NCI-H2107 treated with DMSO at 0.1 percent for 48 hours (cell line): ENCODE measurements around the gene MARCHF10.
"Not testable (repeated sequence)": the region's sequence is repeated elsewhere in the genome, so short reads cannot be mapped to it uniquely, and the experiment has no call there.

Experiments used
- DNase-seq: peaks from one replicate; lab custom pipeline; 2025; ENCODE audit not compliant: unreplicated experiment; lab: John Stamatoyannopoulos, UW

Gene MARCHF10

DNA sequence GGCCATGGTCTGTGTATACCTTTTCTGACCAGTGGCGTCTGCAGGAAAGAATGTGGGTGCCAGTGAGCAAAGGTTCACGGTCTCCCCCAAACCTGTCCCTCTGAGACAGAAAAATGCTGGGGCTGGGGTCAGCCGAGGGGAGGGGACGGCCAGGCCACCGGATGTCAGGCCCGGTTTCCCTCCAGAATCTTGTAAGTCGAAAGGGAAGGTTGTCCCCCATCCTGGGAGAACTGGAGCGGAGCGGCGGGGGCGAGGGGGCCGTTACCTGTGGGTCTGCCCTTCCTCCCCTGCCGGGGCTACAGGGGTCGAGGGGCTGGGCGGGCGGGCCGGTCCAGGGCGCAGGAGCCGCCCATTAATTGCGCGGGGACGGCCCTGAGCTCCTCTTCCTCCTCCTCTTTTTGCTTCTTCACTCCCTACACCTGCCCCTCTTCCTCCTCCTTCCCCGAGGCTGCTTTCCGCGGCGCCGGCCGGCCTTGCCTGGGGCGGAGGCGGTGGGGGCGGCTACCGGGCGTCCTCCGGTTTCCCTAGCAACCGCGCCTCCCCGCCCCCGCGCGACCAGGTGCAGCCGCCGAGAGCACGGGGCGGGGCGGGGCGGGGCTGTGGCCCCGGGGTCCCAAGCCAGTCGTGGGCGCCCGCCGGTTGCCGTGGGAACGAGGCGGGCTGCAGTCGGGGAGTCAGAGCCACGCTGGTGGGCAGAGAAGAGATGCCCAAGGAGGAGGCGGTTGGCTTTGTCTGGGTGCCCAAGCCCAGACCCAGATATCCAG is at the start of gene MARCHF10:
TSS of gene MARCHF10 (minus strand) at position 503 of the 764 bp plus-strand sequence. CDS start 6,579 bp downstream, outside the sequence.
- peak; percentile 14 for DNase-seq

DNA sequence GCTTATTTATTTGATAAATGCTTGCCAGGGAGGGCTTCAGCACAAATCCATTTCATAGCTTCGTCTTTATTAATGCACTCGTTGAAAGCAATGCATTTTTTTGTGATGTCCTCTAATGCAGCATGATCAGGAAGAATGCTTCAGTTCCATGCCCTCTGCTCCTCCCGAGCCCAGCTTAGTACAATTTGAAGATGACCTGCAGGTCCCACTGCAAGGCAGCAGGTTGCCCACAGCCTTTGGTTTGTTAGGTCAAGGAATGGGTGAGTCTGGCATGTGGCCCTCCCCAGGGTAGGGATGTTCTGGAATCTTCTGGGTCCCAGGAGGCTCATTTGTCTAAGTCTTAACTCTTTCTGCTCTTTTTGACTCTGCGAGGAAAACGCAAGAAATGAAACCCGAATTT is 49.4 kb upstream of the MARCHF10 start:
- no peak for DNase-seq

GRCh38 chr17:62856594-62856993 is 48.5 kb upstream of the MARCHF10 start:
- no peak for DNase-seq

DNA sequence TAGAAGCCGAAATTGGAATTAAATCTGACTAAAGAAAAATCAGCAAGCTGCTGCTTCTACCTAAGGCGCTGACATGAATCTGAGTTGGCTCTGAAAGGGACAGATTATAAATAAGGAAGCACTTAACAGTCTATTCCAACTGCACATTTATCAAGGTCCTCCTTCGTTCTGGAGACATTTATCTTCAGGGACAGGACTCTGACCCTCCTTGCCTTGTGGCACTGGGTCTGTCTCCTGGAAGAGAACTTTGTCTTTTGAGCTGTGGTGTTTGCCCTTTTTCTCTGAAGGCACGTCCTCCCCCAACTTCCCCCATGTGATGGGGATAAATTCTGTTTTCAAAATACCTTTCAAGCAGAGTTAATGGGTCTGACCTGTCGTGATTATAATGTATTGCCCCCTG is 47.0 kb upstream of the MARCHF10 start:
- no peak for DNase-seq

GRCh38 chr17:62854098-62854680 is 46.1 kb upstream of the MARCHF10 start:
- no peak for DNase-seq

DNA sequence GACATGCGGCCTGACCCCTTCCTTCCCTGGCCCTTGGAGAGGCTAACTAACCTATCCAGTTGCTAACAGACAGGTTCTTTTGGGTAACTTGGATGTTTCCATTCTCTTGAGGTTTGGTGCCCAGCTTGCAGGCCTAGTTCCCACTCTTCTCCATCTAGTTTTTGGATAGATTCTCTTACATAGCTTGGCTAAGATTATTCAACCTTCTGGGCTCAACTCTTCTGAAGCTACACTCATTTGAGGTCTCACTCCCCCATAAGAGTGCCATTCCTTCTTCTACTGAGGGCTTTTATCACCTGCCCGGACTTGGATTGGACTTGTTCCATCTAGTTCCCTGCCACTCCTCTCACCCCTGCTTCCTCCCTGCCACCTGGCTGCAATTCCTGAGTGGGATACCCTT is 44.1 kb upstream of the MARCHF10 start:
- DNase-seq, result no peak

- not testable (repeated sequence) for DNase-seq
Measured at GRCh38 chr17:62849591-62850415, 41.7 kb upstream of the MARCHF10 start.

DNA sequence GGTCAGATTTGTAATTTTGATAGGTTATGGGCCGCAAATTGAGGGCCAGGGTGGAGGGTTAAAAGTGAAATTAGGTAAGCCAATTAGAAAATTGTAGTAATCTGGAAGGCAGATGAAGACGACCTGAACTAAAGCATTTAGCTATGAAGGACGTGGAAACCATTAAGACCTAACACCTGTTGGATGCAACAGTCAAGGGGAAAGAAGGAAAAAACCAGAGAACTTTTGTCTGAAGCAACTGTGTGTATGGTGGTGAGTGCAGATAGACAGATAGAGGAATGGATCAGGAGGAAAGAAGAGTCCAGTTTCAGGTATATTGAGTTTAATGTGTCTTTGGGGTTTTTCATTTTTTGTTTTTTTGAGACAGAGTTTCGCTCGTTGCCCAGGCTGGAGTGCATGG is 40.2 kb upstream of the MARCHF10 start:
- no peak for DNase-seq

DNA sequence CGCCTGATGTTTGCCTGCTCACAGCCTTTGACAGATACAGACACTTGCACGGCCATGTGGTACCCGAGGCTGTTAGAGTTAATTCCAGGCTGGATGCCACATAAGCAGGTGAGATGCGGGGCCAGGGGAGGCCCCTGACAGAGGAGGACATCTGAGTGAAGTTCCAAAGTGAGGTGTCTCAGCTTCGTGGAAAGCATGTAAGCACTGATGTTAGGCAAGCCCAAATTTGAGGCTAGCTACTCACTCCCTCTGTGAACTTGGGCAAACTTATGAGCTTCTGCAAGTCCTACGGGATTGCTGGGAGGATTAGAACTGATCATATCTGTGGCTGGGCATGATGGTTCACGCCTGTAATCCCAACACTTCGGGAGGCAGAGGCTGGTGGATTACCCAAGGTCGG is 39.3 kb upstream of the MARCHF10 start:
- no peak for DNase-seq

GRCh38 chr17:62840871-62841270 is 32.8 kb upstream of the MARCHF10 start:
- DNase-seq, result no peak

- DNase-seq, result not testable (repeated sequence)
Measured at GRCh38 chr17:62833816-62834215, 25.7 kb upstream of the MARCHF10 start.

DNA sequence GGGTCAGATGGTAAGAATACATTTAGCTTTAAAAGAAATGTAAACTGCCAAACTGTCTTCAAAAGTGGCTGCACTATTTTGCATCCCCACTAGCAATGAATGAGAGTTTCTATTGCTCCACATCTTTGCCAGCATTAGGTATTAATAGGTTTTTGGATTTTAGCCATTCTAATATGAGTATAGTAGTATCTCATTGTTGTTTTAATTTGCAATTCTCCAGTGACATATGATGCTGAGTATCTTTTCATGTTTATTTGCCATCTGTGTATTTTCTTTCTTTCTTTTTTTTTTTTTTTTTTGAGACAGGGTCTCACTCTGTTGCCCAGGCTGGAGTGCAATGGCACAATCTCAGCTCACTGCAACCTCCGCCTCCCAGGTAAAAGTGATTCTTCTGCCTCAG is 24.3 kb upstream of the MARCHF10 start:
- no peak for DNase-seq

DNA sequence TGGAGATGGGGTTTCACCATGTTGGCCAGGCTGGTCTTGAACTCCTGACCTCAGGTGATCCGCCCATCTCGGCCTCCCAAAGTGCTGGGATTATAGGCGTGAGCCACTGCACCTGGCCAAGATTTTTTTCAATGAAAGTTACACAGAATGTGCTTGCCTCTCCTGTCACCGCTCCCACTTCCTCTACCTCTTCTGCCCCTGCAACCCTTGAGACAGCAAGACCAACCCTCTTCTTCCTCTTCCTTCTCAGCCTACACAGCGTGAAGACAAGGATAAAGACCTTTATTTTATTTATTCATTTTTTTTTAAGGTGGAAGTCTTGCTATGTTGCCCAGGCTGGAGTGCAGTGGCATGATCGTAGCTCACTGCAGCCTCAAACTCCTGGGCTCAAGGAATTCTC is 23.0 kb upstream of the MARCHF10 start:
- DNase-seq, result not testable (repeated sequence)

DNA sequence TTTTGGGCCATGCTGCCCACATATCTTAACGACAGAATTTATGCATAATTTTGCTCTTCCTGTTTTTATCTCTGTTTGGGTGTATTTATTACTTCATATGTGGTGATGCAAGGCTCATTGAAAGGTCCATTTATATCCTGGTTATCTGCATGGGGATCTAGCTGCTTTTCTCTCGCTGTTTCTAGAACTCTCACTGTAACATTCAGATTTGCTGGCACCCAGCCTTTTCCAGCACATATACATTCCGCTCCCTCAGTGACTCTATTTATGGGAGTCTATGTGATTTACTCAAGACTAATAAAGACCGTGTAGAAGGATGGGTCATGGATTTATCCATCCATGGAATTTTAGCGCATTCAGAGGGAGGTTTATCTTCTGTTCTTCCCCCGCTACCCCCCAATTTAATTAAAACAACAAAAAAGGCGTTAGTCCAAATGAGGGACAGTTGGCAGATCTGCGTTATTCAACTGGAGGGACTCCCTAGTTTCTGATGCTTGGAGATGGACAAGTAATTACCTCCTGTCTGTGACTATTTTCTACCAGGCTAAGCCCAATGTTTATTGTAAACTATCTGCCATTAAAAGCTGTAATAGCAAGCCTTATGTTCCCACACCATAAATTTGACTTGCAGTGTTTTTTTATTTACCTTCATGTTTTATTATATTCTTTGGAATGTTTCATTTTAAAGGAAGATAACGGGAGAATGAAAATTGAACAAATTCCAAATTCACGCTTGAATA is 19.8 kb upstream of the MARCHF10 start:
- no peak for DNase-seq

DNA sequence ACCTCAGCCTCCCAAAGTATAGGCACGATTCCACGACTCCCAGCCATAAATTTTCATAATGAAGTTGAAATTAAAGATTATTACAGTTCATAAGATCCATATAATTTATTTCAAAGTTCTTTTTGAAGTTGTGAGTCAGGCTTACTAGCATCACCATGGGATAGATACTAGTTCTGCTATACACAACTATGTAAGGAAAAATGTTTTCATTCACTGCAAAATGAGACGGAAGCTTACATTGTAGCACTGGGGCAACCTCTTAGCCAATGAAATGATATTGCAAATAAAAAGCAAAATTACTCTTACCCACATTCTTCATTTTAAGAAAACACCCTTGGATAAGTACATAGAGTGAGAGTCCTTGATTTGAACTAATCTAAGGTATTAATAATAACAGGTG is 18.8 kb upstream of the MARCHF10 start:
- DNase-seq, result no peak

DNA sequence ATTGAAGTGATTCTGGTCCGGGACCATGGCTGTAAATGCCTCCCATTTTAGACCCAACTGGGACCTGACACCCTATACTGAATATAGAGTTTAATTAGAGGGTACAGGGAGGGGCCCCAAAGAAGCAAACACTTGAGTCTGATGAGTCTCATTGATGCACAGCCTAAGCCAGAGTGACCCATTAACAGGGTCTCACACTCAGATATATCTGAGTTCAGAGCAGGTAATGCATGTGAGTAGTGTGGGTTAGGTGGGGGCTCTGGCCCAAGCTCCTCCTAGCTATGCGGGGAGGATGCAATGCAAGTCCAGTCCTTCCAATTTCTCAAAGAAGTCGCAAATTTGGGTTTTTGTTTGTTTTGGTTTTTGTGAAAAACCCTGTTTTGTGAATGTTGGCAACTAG is 17.1 kb upstream of the MARCHF10 start:
- no peak for DNase-seq

- no peak for DNase-seq
Measured at GRCh38 chr17:62824290-62825131, 16.4 kb upstream of the MARCHF10 start.

GRCh38 chr17:62823111-62823893 is 15.2 kb upstream of the MARCHF10 start:
- no peak for DNase-seq

DNA sequence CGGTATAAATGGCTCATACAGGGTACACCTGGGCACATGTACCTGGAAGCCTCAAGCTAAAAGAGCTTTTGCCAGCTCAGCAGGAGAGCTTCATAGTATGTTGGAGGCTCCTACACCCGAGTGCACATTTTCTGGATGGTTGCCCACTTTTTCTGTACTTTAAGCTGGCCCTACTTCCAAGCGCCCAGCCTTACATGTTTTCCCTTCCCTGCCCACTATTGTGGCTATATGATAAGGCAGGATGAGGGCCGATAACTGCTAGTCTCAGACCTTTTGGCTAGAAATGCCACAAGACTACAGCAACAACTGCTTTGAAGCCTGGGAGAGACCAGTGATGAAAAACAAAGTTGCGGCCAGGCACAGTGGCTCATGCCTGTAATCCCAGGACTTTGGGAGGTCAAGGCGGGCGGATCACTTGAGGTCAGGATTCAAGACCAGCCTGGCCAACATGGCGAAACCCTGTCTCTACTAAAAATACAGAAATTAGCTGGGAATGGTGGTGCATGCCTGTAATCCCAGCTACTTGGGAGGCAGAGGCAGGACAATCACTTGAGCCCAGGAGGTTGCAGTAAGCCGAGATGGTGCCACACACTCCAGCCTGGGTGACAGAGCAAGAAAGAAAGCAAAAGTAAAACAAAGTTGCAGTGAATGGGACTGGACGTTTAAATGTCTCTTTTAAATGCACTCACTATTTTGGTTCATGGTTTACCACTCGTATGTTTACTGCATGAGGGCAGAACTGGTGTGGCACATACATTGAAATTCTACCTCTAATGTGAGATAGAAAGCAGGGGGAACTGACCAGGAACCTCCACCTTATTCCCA is 14.2 kb upstream of the MARCHF10 start:
- DNase-seq, result no peak
